Neural cell (in vitro differentiated cells): Measurements from ENCODE around the gene TRAPPC6A.

Source experiments
- EP300 ChIP-seq: fragments of 450-650 bp; conservative IDR thresholded peaks from 2 replicates; pipeline ENCODE4 v1.6.1; 2014; ENCODE audit warnings: antibody characterized with exemption, mild to moderate bottlenecking, moderate library complexity; ENCODE audit not compliant: poor library complexity, severe bottlenecking
- MXI1 ChIP-seq: fragments of 450-650 bp; conservative IDR thresholded peaks from 2 replicates; pipeline ENCODE4 v1.6.1; 2014; ENCODE audit warnings: antibody characterized with exemption, mild to moderate bottlenecking; ENCODE audit not compliant: poor library complexity, severe bottlenecking
- RAD21 ChIP-seq: fragments of 450-650 bp; conservative IDR thresholded peaks from 2 replicates; pipeline ENCODE4 v1.6.1; 2014; ENCODE audit warnings: antibody characterized with exemption, mild to moderate bottlenecking, moderate library complexity
- TF ChIP-seq, protein P1 (sequence below): fragments of 450-650 bp; IDR thresholded peaks from 2 replicates; pipeline ENCODE4 v1.5.1; 2014; ENCODE audit warnings: antibody characterized with exemption, mild to moderate bottlenecking, moderate library complexity; ENCODE audit not compliant: poor library complexity, severe bottlenecking

DNA sequence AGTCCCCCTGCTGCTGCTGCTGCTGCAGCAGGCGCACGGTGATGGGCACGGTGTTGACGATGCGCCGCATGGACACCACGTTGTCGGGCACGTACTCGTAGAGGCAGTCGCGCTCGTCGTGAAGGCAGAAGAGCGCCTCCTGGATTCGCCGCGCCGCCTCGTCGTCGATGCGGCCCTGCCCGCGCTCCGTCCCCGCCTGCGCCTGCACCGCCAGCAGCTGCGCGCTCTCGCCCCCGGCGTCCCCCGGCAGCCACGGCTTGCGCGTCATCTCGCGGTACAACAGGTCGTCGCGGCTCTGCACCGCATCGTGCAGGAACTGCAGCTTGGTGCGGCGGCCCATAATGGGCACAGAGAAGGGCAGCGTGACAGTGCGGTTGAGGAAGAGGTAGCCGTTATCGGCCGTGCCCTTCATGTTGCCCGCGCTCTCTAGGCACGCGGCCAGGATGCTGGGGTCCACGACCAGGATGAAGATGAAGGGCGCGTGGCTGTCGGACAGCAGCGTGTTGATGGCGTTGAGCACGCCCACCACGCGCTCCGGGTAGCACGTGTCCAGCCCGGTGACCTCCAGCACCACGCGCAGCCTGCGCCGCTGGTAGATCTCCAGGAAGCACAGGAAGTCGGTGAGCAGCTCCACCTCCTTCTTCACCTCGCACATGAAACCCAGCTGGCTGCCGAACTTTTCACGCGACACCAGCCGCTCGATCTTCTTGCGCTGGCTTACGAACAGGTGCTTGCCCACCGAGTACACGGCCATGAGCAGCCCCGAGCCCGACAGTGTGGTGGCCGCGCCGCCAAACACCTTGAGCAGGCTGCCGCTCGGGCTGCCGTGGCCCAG is 25.3 kb downstream of the TRAPPC6A start:
- TF ChIP-seq, protein P1, sequence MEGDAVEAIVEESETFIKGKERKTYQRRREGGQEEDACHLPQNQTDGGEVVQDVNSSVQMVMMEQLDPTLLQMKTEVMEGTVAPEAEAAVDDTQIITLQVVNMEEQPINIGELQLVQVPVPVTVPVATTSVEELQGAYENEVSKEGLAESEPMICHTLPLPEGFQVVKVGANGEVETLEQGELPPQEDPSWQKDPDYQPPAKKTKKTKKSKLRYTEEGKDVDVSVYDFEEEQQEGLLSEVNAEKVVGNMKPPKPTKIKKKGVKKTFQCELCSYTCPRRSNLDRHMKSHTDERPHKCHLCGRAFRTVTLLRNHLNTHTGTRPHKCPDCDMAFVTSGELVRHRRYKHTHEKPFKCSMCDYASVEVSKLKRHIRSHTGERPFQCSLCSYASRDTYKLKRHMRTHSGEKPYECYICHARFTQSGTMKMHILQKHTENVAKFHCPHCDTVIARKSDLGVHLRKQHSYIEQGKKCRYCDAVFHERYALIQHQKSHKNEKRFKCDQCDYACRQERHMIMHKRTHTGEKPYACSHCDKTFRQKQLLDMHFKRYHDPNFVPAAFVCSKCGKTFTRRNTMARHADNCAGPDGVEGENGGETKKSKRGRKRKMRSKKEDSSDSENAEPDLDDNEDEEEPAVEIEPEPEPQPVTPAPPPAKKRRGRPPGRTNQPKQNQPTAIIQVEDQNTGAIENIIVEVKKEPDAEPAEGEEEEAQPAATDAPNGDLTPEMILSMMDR, result no peak
- peak; percentile 56 for TF ChIP-seq MXI1
- no peak for TF ChIP-seq EP300
- TF ChIP-seq RAD21, result no peak
